Loucy (cell line): ENCODE results near the gene CD46.

Experiments
- CTCF ChIP-seq: fragments of 200-600 bp; sonication (generic); conservative IDR thresholded peaks from 2 replicates; pipeline ENCODE4 v1.5.1; 2014; ENCODE audit warnings: mild to moderate bottlenecking, antibody characterized with exemption, low read length
- EZH2phosphoT487 ChIP-seq: fragments of 200-600 bp; IDR thresholded peaks from 2 replicates; pipeline ENCODE4 v1.6.1; 2018; ENCODE audit warnings: antibody characterized with exemption, mild to moderate bottlenecking, moderate library complexity, borderline replicate concordance

GRCh38 chr1:207793327-207793726 is 41.5 kb downstream of the CD46 start:
- TF ChIP-seq CTCF (no peak), EZH2phosphoT487 (no peak)
